ENCODE results near the gene GABRD.

DNA sequence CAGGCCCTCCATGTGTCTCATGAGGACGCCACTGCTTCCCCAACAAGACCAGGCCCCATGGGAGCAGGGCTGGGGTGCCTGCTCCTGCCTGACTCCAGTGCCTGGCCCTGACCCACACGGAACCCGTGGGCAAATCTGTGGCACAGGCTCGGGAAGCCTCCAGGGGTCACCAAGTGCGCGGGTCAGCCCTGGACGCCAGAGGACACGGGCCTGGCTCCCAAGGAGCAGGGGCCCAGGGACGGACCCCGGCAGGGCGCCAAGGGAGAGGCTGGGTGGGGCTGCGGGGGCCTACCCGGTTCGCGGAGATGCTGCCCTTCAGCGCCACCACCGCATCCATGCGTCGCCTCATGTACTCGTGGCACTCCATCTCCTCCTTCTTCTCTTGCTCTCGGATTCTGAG lies 47.5 kb upstream of the GABRD start:
- TF ChIP-seq ATF7 (IDR thresholded peaks at IDR 0.05), result no peak
- no peak for TF ChIP-seq ATF7 (CRISPR knock-in tag; IDR thresholded peaks at IDR 0.05)
- TF ChIP-seq ZNF263 (CRISPR knock-in tag; IDR thresholded peaks at IDR 0.05), result no peak
- no peak for TF ChIP-seq ZNF644 (CRISPR knock-in tag; IDR thresholded peaks at IDR 0.05; ENCODE audit: low read depth)

All from HepG2 (cell line).